Hematopoietic multipotent progenitor cell treated with erythropoietin and hydrocortisone succinate and interleukin-3 and kit ligand, for 6 days (in vitro differentiated cells): ENCODE data around the gene GTF2IRD1.
"Not testable (repeated sequence)": the region's sequence is repeated elsewhere in the genome, so short reads cannot be mapped to it uniquely, and the experiment has no call there.

Source experiments
- DNase-seq: peaks from one replicate; pipeline ENCODE4 v3.0.0-alpha.2; 2015

The GTF2IRD1 gene

GRCh38 chr7:74437291-74437571, 16.5 kb upstream of the GTF2IRD1 start:
- not testable (repeated sequence) for DNase-seq

GRCh38 chr7:74438327-74438726, 15.4 kb upstream of the GTF2IRD1 start:
- DNase-seq: no peak

- DNase-seq: no peak
These were observed 14.2 kb upstream of the GTF2IRD1 start for GRCh38 chr7:74439541-74439940.

- DNase-seq: not testable (repeated sequence)
These were observed 13.6 kb upstream of the GTF2IRD1 start for GRCh38 chr7:74440143-74440542.

- no peak for DNase-seq
These were observed 11.9 kb upstream of the GTF2IRD1 start for GRCh38 chr7:74441801-74442200.

GRCh38 chr7:74443543-74444247, 10.0 kb upstream of the GTF2IRD1 start:
- DNase-seq: no peak

- DNase-seq: no peak
These were observed 4.6 kb upstream of the GTF2IRD1 start for GRCh38 chr7:74449144-74449543.

- peak; percentile 84 for DNase-seq
These were observed 3.8 kb upstream of the GTF2IRD1 start for GRCh38 chr7:74449809-74450397.

- peak; percentile 18 for DNase-seq
These were observed 871 bp upstream of the GTF2IRD1 start for GRCh38 chr7:74452748-74453321.

GRCh38 chr7:74454021-74454924, 567 bp downstream of the GTF2IRD1 start:
- no peak for DNase-seq

- no peak for DNase-seq
These were observed 1.2 kb downstream of the GTF2IRD1 start for GRCh38 chr7:74454925-74455288.

GRCh38 chr7:74455291-74455804, 1.6 kb downstream of the GTF2IRD1 start:
- DNase-seq: no peak

GRCh38 chr7:74455928-74456327, 2.2 kb downstream of the GTF2IRD1 start:
- no peak for DNase-seq

- DNase-seq: no peak
These were observed 3.3 kb downstream of the GTF2IRD1 start for GRCh38 chr7:74457007-74457406.

- no peak for DNase-seq
These were observed 8.4 kb downstream of the GTF2IRD1 start for GRCh38 chr7:74461970-74462706.

- DNase-seq: no peak
These were observed 9.0 kb downstream of the GTF2IRD1 start for GRCh38 chr7:74462707-74463100.

GRCh38 chr7:74464931-74465886, 11.5 kb downstream of the GTF2IRD1 start:
- DNase-seq: no peak

GRCh38 chr7:74466196-74466813, 12.6 kb downstream of the GTF2IRD1 start:
- DNase-seq: no peak

- no peak for DNase-seq
These were observed 14.2 kb downstream of the GTF2IRD1 start for GRCh38 chr7:74467876-74468275.

GRCh38 chr7:74470504-74470903, 16.8 kb downstream of the GTF2IRD1 start:
- no peak for DNase-seq

GRCh38 chr7:74473116-74473515, 19.4 kb downstream of the GTF2IRD1 start:
- DNase-seq: no peak
